Spinal cord (tissue), 10 donors: Measurements from ENCODE around the gene HMG20A. TPM values are rescaled to one million over a fixed set of nuclear protein-coding genes. Genes with fewer than 3 reads are reported as not detected.

ENCODE experiments used
- DNase-seq, 6 donors: peaks; one replicate each; pipeline versions ENCODE4 v3.0.0 to v3.0.0-alpha.2; 2013 to 2015; ENCODE audit warnings: low spot score in 6 of 6, low read depth in 4 of 6
- H3K27ac ChIP-seq: one replicate; pipeline ENCODE4 v1.5.1; 2013; ENCODE audit warnings: low read depth, low read length, control low read depth
- H3K27me3 ChIP-seq: one replicate; pipeline ENCODE4 v1.6.1; 2013; ENCODE audit warnings: low read length; ENCODE audit not compliant: control insufficient read depth, insufficient read depth
- H3K36me3 ChIP-seq: one replicate; pipeline ENCODE4 v1.6.1; 2013; ENCODE audit warnings: low read length; ENCODE audit not compliant: control insufficient read depth, insufficient read depth
- H3K4me1 ChIP-seq: one replicate; pipeline ENCODE4 v1.6.1; 2013; ENCODE audit warnings: low read length; ENCODE audit not compliant: control insufficient read depth, insufficient read depth
- H3K4me3 ChIP-seq: one replicate; pipeline ENCODE4 v1.5.1; 2013; ENCODE audit warnings: low read depth, low read length, control low read depth
- H3K9me3 ChIP-seq: one replicate; pipeline ENCODE4 v1.6.1; 2013; ENCODE audit warnings: low read length; ENCODE audit not compliant: control insufficient read depth, insufficient read depth
- WGBS: methylation state at CpG from one replicate; pipeline ENCODE4 v1.1.5; 2013; ENCODE audit warnings: missing lambda C conversion rate; ENCODE audit not compliant: insufficient coverage; 5-methylcytosine and 5-hydroxymethylcytosine counted together
- polyA plus RNA-seq, 2 donors: library from polyadenylated mRNA; unstranded; fragments of 120-200 nt; gene quantifications; one replicate each; pipeline ENCODE4 v1.2.1, GENCODE V29; 2013; ENCODE audit not compliant: insufficient read length in 2 of 2
- total RNA-seq, 2 donors: library from RNA; depleted of rRNA in 1 of 2; stranded (reverse); fragments of 120-200 nt in 1 of 2; fragments of >200 nt in 1 of 2; gene quantifications; one replicate each; pipeline versions ENCODE4 v1.2.3 to v1.2.4, GENCODE V29; 2013 to 2014
- donor health status: healthy.

The HMG20A gene
- total and polyA plus RNA-seq, 4 donors: 39.6 to 49.7 (median 48.1) TPM

DNA sequence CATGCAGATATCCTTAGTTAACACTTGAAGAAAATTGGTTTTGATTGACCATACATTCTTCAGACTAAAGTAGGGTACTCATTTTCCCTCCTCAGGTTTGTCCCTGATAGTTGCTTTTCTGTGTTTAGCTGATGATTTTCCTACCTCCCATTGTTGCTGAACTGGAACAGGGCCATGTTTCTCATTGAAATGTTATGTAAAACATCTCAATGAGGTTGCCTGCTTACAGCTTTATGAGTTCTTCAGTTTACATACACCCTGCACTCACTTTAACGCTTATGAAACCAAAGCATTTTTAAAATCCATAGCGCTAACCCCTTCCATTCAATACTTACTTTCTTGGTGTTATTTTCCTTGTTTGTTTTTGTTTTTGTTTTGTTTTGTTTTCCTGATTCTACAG is 61.9 kb downstream of the HMG20A start:
- H3K27ac ChIP-seq: no peak overlapping the region
- H3K9me3 ChIP-seq: no peaks in the 10 kb centered on the region
- no peaks in the 10 kb centered on the region for H3K27me3 ChIP-seq
- peak in 1 of 6 donors; percentile 31 for DNase-seq
- peaks cover 6% of the 10 kb centered on the region for H3K36me3 ChIP-seq
- WGBS: no CpG with 5 or more reads among the region's 2 CpGs
- no peak overlapping the region for H3K4me3 ChIP-seq
- peaks cover 3% of the 10 kb centered on the region for H3K4me1 ChIP-seq

DNA sequence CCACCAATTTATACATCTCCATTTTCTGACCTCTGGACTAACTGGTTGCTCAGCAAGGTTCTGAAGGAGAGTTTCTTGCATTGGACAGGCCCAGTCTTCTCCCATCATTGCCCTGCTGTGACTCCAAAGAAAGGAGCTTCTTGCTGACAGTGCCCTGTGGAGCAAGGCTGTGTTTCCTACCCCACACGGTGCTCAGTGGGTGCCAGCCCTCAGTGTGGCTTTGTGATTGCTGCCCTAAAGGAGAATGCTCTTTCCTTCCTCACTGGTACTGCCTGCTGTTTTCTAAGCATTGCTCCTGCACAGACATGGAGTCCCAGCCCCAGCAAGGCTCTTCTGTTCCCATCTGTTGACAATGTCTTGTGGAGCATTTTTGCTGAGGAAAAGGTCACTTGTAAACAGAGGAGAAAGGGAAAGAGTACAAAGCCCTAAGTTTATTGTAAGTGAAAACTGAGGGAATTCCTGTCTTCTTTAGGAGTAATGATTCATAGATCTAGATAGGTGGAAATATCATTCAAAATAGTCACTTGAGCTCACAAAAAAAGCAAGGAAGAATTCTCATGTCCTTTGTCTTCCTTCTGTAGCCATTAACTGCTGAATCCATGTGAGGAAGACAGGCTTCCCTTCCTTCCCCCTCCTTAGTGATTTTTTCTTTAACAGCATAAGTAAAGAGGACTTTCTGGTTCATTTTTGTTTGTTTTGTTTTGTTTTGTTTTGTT is 62.9 kb downstream of the HMG20A start:
- Histone ChIP-seq H3K36me3 (peaks cover 6% of the 10 kb centered on the region), H3K9me3 (no peaks in the 10 kb centered on the region), H3K4me3 (no peak overlapping the region), H3K27me3 (no peaks in the 10 kb centered on the region), H3K4me1 (no peaks in the 10 kb centered on the region), H3K27ac (no peak overlapping the region)
- WGBS: 40% methylated on average over 1 of the region's 1 CpG
- DNase-seq: peak in 1 of 6 donors; percentile 18

DNA sequence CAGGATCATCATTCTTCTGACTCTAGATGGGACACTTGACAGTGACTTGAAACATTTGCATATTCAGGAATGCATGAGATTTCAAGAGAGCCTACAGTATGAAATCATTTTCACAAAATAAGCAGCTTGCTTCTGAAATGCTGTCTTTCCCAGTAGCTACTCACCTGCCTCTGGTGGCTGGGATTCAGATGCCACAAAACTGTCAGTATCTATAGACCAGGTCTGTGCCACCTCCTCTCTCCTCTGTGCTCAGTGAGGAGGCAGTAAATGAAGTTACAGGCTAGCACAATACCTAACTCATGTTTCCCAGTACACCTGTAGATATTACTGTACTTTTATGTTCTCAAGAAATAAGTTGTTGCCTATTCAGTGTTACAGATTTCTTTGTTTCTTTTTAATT is 64.3 kb downstream of the HMG20A start:
- no peak overlapping the region for H3K4me3 ChIP-seq
- H3K27me3 ChIP-seq: no peaks in the 10 kb centered on the region
- no peaks in the 10 kb centered on the region for H3K9me3 ChIP-seq
- H3K4me1 ChIP-seq: no peaks in the 10 kb centered on the region
- peaks cover 4% of the 10 kb centered on the region for H3K36me3 ChIP-seq
- DNase-seq: no peak
- H3K27ac ChIP-seq: no peak overlapping the region

DNA sequence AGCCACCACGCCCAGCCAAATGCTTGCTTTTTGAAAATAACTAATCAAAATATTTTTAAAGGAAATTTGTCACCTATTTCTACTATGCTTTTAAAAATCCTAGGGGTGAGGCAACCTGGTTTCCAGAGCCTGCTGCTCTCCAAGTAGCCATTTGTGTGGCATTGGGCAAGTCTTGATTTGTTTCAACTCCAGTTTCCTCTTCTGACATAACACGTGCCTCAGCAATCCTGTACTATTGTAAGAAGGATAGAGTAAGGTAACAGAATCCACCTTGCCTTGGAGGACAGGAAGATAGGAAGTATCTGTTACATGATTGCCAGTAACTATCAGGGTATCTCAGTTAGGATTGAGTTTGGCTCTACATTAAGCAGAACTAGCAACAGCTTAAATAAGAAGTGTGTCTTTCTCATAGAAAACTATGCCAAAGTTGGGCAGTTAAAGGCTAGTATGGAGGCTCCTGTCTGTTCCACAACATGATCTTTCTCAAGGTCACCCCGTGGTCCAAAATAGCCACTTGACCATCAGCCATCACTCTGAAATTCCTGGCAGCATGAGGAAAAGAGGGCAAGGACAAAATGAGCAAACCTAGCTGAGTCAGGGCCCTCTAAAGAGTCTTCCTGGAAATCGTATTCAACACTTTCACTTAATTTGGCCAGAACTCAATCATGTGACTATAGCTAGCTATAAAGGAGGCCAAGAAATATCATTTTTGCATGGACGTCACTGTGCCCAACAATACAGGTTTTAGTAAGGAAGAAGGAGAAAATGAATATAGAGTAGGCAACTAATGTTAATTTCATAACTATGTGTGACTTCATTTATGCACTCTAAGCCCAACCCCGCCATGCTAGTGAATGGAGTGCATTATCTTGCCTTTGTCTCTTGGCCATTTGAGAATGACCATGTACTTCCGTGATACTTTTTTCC is 66.1 kb downstream of the HMG20A start:
- Histone ChIP-seq H3K36me3 (no peaks in the 10 kb centered on the region), H3K27ac (no peak overlapping the region), H3K9me3 (no peaks in the 10 kb centered on the region), H3K4me1 (no peaks in the 10 kb centered on the region), H3K27me3 (no peaks in the 10 kb centered on the region), H3K4me3 (no peak overlapping the region)
- WGBS: no CpG with 5 or more reads among the region's 7 CpGs
- no peak for DNase-seq

DNA sequence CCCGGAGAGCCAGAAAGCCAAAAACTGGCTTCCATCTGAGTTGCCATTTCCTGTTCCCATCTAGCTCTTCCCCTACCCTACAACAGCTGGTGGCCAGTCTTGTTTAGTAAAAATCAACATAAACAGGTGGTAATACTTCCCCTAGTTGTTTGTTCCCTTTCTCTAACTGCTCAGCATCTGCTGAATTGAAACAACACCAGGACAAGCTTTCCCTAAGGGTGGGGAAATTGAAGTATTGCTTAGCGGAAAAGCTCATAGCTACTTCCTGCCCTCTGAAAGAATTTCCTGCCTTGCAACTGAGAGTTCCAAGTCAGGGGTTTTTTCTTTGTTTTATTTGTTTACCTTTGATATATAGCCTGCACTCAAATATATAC is 66.8 kb downstream of the HMG20A start:
- no CpG with 5 or more reads among the region's 2 CpGs for WGBS
- H3K4me1 ChIP-seq: no peaks in the 10 kb centered on the region
- H3K27ac ChIP-seq: no peak overlapping the region
- no peaks in the 10 kb centered on the region for H3K9me3 ChIP-seq
- no peak overlapping the region for H3K4me3 ChIP-seq
- no peaks in the 10 kb centered on the region for H3K27me3 ChIP-seq
- no peaks in the 10 kb centered on the region for H3K36me3 ChIP-seq
- DNase-seq: no peak

DNA sequence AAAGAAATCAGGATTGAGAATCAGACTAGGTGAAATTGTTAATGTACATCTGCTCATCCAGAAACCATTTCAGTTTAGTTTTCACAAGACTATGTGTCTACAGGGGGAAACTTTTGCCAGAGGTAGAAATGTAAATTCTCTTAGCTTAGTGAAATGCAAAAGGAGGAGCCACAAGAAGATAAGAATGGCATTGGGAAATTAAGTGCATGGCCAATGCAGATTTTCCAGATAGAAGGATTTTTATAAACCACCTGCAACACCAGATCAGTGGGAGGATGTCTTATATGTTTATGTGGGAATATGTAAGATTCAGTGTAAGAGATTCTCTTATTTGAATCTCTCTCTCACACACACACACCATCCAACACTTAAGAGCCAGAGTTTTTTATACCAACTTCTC is 67.2 kb downstream of the HMG20A start:
- DNase-seq: no peak
- Histone ChIP-seq H3K27me3 (no peaks in the 10 kb centered on the region), H3K9me3 (no peaks in the 10 kb centered on the region), H3K27ac (no peak overlapping the region), H3K36me3 (no peaks in the 10 kb centered on the region), H3K4me1 (no peaks in the 10 kb centered on the region), H3K4me3 (no peak overlapping the region)

DNA sequence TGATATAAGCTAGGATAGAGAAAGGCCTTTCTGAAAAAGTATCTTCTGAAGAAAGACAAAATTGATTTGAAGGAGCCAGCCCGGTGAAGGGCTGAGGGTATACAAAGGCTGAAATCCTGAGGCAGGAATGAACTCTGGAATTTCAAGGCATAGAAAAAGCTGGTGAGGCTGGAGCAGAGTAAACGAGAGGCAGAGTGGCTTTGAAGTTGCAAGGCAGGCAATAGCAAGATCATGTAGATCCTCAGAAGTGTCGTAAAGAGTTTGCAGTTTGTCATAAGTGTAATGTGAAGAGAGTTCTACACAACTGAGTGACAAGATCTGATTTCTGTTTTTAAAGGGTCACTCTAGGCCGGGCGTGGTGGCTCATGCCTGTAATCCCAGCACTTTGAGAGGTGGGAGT is 69.0 kb downstream of the HMG20A start:
- Histone ChIP-seq H3K27ac (no peak overlapping the region), H3K36me3 (no peaks in the 10 kb centered on the region), H3K4me3 (no peak overlapping the region), H3K4me1 (no peaks in the 10 kb centered on the region), H3K9me3 (no peaks in the 10 kb centered on the region), H3K27me3 (no peaks in the 10 kb centered on the region)
- DNase-seq: no peak
- 87% methylated on average over 5 of the region's 5 CpGs for WGBS

DNA sequence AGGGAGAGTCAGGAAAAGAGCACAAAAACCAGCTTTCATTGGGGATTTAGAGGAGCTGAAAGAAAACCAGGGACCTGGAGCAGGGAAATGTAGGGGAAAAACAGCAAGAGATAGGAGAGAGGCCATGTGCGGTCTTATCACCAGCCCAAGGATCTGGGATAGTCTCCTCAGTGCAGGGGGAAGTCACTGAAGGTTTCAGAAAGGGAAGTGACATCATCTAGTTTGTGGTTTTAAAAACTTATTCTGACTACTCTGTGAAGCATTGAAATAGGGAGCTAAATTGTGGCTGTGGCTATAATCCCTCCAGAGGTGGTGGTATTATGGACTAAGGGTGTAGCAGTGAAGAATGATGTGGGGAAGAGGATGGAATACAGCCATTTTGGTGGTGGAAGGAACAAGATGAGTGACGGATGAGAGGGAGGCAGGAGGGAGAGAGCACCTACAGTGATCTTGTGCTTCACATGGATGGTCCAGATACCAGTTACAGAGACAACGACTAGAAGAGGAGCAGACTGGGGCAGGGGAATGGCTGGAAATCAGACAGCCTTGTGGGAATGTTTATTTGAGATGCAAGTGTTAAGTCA is 72.7 kb downstream of the HMG20A start:
- Histone ChIP-seq H3K36me3 (peaks cover 3% of the 10 kb centered on the region), H3K27ac (no peak overlapping the region), H3K4me1 (peaks cover 29% of the 10 kb centered on the region), H3K4me3 (no peak overlapping the region), H3K27me3 (no peaks in the 10 kb centered on the region), H3K9me3 (no peaks in the 10 kb centered on the region)
- WGBS: 83% methylated on average over 3 of the region's 3 CpGs
- no peak for DNase-seq

DNA sequence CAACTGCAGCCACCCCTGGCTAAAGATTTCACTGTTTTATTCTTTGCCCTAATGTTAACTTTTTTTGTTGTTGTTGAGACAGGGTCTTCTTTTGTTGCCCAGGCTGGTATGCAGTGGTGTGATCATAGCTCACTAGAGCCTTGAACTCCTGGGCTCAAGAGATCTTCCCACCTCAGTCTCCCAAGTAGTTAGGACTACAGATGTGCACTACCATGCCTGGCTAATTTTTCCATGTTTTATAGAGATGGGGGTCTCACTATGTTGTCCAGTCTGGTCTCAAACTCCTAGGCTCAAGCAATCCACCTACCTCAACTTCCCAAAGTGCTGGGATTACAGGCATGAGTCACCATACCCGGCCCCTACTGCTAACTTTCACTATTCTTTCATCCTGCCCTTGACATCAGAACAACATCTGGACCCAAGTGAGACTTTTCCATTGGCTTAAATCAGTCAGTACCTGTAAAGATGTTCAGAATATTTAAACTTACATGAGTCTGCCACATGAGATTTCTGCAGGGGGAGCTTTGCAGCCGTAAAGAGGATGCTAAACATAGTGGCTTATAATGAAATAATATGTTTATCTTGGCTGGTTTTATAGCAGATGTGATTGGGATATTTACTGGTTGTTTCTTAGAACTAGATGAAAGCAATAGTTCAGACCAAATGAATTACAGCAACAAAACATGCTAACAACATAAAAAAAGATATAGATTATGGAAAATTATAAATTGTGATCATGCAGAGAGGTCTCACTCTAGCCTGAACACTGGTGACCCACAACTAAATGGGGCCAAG is 73.6 kb downstream of the HMG20A start:
- Histone ChIP-seq H3K36me3 (peaks cover 3% of the 10 kb centered on the region), H3K27me3 (no peaks in the 10 kb centered on the region), H3K9me3 (no peaks in the 10 kb centered on the region), H3K4me1 (peaks cover 35% of the 10 kb centered on the region), H3K27ac (no peak overlapping the region), H3K4me3 (no peak overlapping the region)
- 67% methylated on average over 2 of the region's 2 CpGs for WGBS
- no peak for DNase-seq
